Hematopoietic multipotent progenitor cell treated with erythropoietin and hydrocortisone succinate and interleukin-3 and kit ligand, for 15 days (in vitro differentiated cells): ENCODE measurements around the gene COPS6.

Experiments used
- DNase-seq: peaks from one replicate; pipeline ENCODE4 v3.0.0-alpha.2; 2015; ENCODE audit warnings: low spot score

The COPS6 gene

DNA sequence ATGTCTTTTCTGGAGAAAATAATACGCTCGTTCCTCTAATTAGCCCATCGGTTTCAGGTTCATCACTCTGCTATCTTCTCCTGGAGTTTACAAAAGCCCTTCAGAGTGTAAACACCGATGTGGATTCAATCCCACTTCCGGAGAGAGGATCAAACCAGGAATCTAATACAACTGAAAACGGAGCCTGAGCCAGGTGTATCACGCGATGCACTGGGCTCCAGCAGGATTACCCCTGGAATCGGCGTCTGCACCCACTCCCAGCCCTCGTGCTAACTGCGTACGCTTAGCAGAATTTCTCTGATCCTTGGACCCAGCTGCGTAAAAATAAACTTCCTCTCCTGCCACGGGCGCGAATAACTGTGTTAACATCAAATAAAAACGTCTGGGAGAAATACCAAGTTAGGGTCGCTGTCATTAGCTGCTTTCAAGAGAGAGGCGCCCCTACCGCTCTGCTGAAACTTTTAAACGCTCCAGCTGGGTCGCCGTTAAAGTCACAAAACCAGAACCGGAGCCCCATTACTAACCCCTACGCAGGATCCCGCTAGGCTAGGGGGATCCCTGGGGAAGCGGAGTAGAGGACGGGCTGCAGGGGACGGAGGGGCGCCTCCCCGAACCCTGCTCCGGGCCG, 7.7 kb upstream of the COPS6 start:
- no peak for DNase-seq

DNA sequence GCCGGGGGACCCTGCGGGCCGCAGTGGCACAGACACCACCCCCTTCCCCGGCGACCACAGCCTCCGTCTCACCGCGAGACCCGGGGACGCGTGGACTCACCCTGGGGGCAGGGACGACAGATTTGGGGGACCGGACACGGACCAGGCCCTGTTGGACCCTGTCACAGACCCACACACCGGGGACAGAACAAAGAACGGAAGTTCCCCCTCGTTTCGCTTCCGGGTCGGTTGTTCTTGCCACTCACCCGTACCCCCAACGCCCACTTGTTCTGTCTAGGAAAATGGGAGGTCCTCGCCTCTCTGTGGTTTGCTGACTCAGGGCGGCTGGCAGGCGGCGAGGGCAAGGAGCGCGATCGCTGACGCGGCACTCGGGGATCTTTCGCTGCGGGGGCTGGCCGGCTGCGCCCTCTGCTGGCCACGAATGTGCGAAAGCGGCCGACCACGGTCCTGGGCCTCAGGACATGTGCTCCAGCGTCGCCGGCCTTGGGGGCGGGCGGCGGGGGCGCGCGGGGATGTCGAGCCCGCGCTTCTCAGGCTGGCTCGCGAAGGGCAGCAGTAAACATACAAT, 7.2 kb upstream of the COPS6 start, which contains the start of gene ZNF3:
Gene ZNF3, minus strand, starts transcription at position 189 of the 568 bp plus-strand sequence. CDS start 4,366 bp downstream, outside the sequence.
- peak; percentile 99 for DNase-seq

DNA sequence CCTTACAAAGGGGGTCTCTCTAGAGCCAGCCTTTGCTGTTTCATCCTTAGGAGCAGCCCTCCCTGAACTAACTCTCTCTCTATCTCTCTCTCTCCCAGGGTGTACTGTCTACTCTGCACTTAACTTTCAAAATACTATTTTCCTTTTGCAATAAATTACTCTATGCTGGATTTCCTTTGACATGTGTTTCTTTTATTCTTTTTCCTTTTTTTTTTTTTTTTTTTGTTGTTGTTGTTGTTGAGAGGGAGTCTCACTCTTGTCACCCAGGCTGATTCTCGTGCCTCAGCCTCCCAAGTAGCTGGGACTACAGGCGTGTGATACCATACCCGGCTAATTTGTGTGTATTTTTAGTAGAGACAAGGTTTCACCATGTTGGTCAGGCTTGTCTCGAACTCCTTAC, 5.8 kb upstream of the COPS6 start:
- no peak for DNase-seq

DNA sequence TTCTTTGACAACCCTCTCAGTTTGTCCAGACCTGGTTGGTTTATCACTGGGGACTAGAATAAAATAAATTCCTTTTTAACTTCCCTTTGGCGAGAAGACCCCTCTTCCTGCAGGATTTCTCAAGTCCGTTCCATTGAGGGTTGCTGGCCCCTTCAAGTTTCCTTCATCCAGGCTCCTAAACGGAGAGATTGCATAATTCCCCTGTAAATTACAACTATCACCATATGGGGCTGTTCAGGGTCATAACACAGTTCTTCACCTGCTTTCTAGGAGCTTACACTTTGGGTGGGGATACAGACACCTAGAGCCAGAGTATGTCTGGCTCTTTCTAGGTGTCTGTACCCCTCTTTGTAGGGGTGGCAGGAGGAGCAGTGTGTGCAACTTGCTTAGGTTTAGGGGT, 3.3 kb upstream of the COPS6 start:
- DNase-seq, result no peak

DNA sequence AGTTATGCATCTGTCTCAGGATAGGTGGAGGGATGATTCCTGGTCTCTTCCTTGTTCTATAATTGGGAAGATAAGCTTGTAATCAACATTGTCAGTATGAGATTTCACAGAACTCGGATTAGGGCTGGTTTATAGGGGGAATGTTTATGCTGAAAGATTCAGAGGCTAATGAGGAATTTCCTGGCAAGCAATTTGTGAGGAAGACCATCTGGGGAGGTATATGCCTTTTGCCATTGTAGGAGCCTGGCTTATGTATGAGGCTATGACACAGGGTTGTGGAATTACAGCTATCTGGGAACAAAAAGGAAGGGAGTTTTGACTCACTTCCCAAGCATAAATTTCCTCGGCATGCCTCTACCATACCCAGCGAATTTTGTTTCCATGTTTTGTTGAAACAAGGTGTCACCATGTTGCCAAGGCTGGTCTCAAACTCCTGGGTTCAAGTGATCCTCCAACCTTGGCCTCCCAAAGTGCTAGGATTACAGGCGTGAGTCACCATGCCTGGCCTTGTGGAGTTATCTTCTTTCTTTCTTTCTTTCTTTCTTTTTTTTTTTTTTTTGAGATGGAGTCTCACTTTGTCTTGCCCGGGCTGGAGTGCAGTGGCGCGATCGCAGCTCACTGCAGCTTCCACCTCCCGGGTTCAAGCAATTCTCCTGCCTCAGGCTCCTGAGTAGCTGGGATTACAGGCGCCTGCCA, 1.6 kb upstream of the COPS6 start:
- no peak for DNase-seq

DNA sequence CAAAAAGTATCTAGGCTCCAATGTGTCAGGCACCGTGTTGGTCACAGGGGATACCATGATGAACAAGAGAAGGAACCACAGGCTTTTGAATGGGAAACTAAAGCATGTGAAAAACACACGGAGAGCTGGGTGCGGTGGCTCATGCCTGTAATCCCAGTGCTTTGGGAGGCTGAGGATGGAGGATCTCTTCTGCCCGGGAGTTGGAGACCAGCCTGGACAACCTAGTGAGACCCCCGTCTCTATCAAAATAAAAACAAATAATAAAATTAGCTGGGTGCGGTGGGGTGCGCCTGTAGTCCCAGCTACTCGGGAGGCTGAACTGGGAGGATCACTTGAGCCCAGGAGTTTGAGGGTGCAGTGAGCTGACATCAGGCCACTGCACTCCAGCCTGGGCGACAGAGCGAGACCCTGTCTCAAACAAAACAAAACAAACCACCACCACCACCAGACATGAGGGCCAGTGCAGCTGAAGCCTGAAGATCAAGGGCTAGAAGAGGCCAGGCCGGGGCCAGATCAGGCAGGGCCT, 611 bp upstream of the COPS6 start:
- DNase-seq, result no peak

DNA sequence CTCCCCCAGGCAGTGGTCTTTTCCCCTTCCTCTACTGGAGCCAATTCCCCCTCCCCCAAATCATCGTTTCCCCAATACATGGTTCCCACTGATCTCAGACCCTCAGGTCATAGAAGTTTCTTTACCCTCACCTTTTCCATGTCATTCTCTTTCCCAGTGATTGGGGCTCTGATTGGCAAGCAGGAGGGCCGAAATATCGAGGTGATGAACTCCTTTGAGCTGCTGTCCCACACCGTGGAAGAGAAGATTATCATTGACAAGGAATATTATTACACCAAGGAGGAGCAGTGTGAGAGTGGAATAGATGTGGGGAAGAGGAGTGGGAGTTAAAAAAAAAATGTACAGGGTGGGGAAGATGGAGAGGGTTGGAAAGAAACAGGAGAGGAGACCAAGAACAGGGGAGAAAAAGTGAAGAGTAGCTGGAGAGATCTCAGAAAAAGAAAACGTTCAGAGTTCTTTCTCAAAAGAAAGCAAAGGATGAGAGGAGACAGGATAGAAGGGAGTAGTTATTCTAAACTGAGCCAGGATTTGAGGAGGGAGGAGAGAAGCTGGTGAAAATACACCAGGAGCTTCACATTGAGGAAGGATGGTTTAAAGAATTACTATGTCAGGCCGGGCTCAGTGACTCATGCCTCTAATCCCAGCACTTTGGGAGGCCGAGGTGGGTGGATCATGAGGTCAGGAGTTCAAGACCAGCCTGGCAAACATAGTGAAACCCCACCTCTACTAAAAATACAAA, 858 bp downstream of the COPS6 start:
- DNase-seq, result no peak

DNA sequence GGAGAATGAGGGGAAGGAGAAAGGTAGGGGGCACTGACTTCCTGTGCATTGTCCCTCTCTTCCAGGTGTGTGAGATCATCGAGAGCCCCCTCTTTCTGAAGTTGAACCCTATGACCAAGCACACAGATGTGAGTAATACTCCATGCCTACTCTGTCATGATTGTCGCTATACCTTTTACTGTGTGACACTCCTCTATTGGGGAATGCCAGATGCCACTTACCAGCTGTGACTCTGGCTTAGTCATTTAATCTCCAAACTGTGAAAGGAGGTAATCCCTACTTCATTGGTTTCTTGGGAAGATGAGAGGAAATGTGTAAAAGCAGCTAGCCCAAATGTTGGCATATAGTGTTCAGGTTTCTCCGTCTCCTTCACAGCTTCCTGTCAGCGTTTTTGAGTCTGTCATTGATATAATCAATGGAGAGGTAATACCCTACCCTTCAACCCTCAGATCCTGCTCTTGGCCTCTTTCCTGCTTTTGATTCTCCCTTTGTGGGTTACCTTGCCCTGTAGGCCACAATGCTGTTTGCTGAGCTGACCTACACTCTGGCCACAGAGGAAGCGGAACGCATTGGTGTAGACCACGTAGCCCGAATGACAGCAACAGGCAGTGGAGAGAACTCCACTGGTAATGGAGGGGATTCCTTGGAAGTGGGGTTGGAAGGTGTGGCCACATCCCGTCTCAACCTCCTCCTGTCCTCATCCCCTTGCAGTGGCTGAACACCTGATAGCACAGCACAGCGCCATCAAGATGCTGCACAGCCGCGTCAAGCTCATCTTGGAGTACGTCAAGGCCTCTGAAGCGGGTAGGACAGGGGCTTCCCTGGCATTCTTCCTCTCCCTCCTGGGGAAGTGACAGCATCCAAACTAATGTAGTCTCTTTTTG, 2.0 kb downstream of the COPS6 start:
- DNase-seq, result no peak

DNA sequence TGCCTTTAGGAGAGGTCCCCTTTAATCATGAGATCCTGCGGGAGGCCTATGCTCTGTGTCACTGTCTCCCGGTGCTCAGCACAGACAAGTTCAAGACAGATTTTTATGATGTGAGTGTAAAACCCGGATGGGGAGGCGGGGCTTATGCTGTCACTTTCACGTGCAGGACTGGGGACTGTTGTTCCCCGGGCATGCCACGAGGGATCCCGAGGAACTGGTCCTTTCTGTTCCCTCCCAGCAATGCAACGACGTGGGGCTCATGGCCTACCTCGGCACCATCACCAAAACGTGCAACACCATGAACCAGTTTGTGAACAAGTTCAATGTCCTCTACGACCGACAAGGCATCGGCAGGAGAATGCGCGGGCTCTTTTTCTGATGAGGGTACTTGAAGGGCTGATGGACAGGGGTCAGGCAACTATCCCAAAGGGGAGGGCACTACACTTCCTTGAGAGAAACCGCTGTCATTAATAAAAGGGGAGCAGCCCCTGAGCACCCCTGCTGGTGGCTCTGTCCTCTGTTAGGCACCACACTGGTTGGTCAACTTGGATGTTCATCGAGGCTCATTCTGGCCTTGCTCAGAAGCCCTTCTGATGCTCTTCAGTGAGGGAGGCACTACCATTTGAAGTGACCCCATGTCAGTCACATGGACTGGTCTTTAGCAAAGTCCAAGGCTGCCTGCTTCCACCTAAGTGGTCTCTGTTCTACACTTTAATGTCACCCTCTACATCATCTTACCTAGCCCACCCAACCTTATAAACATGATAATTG, 2.8 kb downstream of the COPS6 start:
- no peak for DNase-seq

DNA sequence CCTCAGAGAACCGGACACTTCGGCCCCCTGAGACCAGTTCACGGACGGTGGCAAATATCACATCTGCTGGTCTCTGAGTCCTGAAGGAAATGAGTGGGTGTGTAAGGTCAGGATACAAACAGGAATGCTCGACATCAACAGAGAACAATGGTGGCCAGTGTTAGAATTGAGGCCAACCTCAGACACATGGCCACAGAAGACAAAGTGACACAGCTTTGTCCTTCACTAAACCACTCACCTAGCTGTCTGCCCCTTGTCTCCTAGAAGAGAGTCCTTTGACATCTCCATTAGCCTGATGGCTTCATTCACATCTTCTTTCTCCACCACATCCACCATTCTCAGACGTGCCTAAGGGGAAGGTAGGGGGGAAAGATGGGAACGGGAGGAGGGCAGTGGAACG, 4.3 kb downstream of the COPS6 start:
- DNase-seq, result no peak

DNA sequence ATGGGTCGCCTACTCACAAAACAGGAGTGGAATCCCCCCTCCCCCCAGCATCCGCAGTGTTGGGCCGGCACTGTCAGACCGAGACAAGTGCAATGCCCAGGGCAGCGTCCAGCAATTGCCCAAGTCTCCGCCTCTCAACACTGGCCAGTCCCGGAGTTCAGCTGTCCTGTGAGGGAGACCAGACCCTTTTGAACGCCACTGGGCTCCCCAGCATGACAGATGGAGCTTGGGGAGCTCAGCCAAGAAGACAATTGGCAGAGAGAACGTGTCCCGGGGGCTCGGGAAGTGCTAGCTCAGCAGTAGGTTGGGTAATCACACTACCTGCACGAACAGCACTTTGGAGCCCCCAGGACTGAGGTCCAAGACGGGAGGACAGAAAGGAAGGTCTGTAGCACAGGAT, 4.7 kb downstream of the COPS6 start:
- no peak for DNase-seq

DNA sequence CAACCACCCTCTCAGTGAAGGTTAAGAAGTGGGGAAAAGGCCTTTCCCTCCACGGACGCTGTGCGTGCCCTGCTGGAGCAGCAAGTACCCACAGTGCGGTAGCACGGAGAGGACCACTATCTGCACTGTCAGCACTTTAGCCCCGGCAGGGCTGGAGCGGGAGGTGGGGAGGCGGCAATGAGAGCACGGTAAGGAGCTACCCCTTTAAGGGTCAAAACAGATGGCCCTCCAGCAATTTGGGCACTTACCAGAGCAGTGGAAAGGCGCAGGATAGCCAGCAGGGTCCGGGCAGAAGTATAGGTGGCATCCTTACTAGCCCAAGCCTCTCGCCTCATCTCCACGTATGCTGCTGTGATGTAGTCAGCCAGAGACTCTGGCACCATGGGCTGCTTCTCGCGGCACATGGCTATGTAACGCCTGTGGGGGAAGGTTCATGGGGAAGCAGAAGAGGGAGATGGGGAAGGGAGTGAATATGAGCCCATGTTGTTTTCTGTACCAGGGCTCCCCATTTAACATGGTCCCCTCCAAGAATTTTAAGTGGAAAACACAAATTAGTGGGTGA, 5.2 kb downstream of the COPS6 start:
- no peak for DNase-seq

DNA sequence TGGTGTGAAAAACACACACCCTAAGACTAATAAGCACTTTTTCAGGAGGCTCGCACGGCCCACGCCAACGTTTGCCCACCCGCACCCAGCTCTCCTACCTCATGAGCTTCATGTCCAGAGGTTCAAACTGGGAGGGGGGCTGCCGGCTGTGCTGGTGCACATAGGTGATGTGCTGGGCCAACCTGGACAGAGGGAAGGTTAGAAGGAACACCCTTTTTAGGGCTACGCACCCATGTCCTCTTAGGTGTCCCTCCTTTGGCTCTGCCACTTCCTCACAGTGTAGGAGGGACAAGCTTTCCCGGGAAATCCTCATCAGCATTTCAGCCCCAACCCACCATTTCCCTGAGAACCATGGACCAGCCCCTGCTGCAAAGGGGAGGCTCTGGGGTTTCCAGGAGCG, 6.5 kb downstream of the COPS6 start:
- no peak for DNase-seq

DNA sequence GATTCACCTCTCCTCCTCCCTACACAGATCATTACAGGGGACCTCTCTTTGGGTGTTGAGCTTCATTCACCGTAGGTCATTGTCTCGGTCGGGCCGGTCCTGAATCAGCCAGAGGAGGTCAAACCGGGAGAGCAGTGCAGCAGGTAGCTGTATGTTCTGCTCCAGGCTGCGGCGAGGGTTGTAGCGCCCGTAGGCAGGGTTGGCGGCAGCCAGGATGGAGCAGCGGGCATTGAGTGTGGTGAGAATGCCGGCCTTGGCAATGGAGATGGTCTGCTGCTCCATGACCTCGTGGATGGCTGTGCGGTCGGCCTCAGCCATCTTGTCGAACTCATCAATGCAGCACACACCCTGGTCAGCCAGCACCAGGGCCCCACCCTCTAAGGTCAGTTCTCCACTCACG, 6.9 kb downstream of the COPS6 start:
- no peak for DNase-seq

DNA sequence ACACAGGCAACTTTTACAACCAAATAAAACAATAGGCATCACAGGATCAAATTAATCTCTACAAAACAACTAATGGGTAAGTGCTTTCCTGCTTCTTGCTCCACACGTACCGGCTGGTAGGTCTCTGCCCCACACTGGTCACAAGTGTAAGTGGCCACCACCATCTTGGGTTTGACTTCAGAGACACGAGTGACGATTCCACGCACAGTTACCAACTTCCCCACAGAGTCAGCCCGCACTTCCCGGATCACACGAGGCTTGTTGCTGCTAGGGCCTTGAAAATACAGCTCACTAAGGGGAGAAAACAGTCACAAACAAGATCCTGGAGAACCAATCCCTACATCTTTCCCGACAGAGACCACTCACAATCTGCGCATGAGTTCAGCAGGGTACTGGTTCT, 10.1 kb downstream of the COPS6 start:
- DNase-seq, result no peak

DNA sequence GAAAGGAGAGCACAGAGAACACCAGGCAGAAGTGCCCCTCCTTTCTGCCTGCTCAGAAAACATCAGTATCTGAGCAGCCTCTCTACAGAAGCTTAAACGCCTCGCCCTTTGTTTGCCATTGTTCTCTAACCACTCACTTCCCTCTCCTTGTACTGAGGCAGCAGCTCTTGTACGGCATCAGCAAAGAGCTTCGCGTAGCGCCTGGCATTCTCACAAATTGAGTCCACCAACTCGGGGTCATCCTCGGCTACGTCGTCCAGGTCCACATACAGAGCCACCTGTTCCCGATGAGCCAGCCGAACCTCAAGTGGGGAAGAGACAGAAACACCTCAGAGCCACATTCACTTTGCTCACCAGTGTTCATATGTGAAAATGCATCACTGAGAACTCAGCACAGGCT, 10.7 kb downstream of the COPS6 start:
- no peak for DNase-seq

DNA sequence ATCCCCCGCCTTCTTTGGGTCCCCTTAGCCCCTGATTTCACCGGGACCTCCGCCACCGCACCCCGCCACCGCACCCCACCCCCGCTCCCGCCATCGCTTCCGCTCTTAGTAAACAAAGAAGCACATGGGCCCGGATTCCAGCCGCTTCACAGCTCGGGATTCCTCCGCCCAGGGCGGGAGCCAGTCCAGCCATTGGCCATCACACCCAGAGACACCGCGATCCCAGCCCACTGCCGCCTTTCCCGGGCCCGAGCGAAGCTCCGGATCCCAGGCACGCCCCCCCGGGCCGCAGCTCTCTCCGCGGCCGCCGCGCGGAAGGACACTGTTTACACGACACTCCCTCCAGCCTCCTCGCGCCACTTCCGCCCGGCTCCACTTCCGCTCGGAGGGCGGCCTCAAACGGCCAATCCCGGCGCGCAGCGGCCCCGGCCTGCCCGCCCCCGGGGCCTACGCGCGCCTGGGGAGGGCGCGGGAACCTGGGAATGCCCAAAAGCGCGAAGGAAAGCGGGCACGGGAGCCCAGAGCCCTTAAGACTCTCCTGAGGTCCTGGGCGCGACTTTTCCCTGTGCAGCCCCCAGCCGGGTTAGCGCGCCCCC, 11.7 kb downstream of the COPS6 start:
- peak; percentile 92 for DNase-seq

DNA sequence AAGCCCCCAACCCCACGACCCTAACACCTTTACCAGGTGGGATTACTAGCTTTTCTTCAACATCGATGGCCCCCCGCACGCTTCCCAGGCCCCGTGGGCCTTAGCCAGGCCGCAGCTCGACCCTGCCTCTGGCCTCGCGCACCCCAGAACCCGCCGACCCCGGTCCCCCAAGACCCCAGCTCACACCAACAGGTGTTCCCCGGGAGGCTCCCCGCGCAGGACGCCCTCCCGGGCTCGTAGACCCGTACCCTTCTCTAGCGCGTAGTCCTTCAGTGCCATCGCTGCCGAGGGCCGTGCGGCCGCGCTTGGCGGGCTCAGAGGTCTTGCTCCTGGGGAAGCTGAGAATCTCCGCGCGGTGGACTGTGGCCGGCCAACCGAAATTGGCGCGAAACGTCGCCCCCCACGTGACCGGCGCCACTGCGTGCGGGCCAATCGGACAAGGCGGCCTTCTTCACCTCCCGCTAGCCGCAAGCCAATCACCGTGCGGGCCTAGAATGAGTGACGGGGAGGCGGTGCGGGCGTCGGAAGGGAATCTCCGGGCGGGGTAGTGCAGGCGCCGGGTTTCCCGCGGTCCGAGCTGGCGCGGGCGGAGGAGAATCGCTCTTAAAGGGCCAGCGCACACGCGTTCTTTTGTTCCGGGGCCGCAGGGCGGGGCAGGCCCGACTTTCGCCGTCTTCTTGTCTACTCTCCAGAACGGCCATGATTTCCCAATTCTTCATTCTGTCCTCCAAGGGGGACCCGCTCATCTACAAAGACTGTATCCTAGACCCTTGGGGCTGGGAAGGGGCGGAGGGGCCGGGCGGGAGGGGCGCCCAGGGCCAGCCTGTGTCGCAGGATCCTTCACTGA, 12.5 kb downstream of the COPS6 start, which contains the start of the genes AP4M1 and MCM7:
Gene AP4M1, plus strand, starts transcription at position 628 of the 847 bp plus-strand sequence. Its CDS starts 72 bp downstream, at position 700.
Gene MCM7, minus strand, starts transcription at position 382 of the 847 bp plus-strand sequence. Its CDS starts 103 bp downstream, at position 279.
- DNase-seq, result peak; percentile 97
